Fibroblast of gingiva (primary cell): ENCODE data around the gene ANAPC5.
"Not testable (repeated sequence)": the region's sequence is repeated elsewhere in the genome, so short reads cannot be mapped to it uniquely, and the experiment has no call there.

Experiments used
- DNase-seq: peaks from one replicate; pipeline ENCODE4 v3.0.0-alpha.2; 2011; ENCODE audit warnings: low read depth

ANAPC5 gene

DNA sequence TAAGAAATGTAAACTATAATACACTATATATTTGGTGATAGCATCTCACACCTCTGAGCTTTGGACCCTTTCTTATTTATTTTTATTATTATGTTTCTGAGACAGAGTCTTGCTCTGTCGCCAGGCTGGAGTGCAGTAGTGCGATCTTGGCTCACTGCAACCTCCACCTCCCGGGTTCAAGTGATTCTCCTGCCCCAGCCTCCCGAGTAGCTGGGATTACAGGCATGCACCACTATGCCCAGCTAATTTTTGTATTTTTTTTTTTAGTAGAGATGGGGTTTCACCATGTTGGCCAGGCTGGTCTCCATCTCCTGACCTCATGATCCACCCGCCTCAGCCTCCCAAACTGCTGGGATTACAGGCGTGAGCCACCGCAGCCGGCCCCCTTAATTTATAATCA is 44.8 kb downstream of the ANAPC5 start:
- DNase-seq: not testable (repeated sequence)

DNA sequence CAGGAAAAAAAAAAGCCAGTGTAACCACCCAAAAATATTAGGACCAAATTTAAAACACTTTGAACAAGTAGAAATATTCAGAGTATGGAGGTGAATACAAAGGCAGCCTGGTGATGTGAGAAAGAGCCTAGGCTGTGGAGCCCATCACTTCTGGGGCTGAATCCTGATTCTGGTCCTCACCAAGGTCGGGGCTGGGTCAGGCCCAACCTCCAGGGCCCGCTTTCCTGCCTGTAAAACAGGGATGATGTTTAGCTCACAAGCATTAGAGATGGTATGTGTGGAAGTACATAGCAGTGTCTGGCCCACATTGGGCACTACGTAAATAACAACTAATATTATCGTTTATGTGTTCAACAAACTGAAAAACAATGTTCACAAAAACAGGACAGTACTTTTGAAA is 47.9 kb downstream of the ANAPC5 start:
- DNase-seq: no peak

DNA sequence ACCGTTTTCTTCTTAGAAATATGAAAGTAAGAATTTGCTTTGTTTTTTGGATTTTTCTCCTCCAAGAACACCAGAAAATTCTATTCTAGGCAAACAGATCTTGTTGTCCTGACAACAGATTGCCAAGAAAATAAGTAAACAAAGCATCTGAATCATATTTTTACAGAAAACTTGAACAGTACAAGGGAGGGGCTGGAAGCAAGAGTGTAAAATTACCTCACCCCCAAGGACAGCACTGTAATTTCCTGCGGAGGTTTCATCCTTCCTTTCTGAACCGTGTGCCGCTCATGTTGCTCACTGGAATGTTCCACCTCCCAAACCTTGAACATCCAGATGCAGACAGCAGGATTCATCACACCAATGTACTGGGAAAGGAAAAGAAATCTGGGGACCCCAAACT is 50.3 kb downstream of the ANAPC5 start:
- peak; percentile 32 for DNase-seq

DNA sequence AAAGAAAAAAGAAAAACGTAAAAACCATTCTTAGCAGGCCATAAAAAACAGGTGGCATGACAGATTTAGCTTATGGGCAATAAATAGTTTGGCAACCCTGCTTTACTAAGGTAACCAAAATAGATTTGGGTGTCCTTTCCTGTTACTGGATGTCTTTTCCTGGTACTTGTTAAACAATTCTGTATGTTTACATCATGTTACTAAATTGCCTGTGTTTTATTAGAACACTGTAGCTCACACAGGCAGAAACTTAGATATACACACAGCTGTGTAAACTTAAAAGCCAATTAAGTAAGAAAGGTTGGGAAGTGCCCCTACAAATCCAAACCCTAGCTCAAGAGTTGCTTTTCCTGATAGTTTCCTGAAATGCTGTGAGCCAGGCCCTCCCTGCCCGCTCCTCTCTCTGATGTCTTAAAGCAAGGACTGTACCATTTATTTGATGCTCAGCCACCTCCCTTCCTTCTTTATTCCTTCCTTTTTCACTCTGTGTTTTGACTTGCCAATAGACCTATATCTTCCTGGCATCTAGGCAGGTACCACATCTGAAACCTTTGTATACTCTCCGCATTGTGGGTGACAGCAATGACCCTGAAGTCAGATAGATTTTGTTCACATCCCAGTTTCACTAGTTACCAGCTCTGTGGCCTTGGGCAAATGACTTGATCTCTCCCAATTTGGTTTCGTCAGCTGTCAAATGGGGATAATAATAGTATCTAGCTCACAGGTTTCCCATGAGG is 52.0 kb downstream of the ANAPC5 start:
- no peak for DNase-seq

DNA sequence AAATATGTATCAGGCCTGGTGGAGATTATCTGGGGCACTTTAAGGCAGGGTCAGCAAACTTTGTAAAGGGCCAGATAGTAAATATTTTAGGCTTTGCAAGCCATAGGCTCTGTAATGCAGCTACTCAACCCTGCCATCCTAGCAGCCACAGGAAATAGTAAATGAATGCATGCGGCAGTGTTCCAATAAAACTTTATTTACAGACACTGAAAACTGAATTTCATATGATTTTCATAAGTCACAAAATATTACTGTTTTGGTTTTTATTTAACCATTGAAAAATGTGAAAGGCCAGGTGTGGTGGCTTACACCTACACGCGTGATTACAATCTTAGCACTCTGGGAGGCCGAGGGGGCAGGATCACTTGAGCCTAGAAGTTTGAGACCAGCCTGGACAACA is 52.5 kb downstream of the ANAPC5 start:
- no peak for DNase-seq

DNA sequence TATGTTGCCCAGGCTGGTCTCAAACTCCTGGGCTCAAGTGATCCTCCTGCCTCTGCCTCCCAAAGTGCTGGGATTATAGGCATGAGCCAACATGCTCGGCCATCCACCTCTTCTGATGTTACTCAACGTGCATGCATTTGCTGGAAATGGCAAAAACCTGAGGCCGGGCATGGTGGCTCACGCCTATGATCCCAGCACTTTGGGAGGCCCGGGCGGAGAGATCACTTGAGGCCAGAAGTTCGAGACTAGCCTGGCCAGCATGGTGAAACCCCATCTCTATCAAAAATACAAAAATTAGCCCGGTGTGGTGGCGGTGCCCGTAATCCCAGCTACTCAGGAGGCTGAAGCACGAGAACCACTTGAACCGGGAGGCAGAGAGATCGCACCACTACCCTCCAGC is 53.8 kb downstream of the ANAPC5 start:
- not testable (repeated sequence) for DNase-seq

DNA sequence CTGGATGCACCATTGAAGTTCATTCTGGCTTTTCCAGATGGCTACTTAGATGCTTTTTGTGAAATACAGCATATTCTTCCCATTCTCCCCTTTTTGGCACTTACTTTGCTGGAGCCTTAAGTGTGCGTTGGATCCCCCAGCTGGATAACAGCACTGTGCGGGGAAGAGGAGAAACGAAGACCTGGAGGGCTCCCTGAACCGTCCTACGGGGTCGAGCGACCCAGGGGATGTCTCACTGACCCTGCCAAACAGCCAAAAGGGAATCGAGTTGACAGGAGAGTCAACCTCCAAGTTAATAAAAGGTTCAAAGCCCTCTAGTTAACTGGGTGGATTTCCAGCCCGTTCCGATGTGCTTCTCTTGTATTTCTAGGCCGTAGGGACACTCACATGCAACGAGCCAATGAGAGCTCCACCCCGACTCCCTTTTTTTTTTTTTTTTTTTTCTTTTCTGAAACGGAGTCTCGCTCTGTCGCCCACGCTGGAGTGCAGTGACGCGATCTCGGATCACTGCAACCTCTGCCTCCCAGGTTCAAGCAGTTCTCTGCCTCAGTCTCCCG is 54.7 kb downstream of the ANAPC5 start:
- peak; percentile 24 for DNase-seq

DNA sequence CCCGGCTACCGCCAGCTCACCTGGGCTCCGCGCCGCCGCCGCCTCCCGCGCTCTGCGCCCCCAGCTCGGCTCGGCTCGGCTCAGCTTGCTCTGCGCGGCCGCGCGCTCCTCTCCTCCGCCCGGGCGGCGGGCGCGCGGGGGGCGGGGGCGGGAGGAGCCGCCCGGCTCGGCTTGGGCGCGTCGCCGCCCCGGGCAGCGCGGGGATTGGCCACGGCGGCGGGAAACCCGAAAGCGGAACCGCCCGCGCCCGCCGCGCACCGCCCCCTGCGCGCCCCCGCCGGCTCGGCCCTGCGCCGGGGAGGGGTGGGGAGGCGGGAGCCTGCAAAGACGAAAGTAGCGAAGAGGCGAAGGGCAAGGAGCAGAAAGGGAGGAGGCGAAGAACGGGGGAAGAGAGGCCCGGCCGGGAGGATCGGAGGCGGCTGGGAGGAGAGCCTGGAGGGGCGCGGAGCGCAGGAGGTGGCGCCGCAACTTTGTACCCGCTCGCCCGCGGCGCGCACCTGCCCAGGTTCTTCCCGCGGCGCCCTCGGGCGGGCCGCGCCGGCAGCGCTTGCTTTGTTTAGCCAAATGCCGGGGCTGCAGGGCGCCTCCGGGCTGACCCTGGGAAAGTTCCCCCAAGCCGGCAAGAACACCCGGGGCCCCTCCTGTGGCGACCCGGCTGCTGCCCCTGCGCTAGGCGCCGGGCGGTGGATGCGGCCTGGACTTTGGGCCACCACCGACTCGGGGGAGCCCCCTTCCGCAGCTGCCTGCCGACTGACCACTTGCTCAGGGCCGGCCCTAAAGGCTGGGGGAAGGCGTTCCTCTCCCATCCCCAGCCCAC is 55.4 kb downstream of the ANAPC5 start, which contains the start of gene CAMKK2:
Gene CAMKK2, minus strand, starts transcription at position 92 of the 817 bp plus-strand sequence. CDS start 22,183 bp downstream, outside the sequence.
- peak; percentile 77 for DNase-seq

DNA sequence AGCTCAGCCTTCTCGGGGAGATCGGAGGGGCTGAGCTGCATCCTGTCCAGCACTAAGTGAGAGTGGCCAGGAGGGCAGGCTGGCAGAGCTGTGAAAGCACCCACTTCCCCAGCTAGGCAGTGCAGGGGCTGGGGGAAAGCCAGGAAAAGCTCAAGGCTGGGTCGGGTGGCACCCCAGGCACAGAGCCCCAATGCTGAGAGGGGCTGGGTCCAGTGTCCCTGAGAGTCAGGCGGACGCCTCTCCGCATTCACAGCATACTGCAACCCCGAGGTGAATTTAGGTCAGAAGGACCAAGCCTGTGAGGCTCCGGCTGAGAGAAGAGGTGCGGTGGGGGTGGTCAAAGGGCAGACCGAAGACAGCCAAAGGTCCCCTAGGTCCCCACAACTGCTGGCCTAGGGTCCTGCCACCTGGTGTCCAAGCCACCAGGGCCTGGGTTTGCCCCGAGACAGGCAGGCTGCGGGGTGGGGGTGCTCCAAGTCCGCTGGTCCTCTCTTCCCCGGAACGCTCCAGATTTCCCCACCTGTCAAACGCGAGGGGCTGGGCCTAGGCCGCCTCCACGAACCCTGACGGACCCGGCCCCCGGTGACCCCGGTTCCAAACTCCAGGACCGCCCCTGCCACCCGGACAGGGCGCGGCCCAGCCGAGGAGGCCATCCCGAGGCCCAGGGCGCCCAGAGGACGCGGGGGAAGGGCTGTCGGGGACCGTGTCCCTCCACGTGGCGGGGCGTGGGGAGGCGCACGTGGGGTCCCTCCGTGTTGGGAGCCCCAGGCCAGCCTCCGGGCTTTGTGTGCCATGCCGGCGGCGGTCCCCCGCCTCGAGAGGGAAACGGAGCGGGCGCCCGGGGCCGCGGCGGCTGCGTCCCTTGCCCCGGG is 56.2 kb downstream of the ANAPC5 start:
- DNase-seq: no peak

DNA sequence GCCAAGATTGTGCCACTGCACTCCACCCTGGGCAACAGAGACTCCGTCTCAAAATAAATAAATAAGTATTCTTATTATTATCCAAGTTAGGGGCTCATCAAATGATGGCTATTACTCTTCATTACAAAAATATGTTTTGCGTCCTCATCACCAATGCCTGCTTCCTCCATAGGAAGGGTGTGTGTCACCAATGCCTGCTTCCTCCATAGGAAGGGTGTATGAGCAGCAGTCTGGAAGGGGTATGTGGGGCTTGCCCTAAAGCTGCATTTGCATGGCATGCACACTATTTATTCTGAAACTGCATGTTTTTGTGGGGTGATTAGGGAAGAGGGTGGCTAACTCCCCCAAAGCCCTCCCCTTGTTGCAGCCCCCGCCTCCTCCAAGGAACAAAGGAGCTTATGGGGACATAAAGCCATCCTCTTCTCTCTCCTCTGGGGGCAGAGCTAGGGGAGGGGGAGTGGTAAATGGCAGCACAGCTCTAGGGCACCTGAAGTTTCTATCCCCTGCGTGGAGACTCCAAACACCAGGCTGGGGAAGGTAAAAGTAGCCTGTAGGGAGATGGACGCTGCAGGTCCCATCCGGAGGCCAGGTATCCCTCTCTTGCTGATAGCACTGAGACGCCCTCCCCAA is 57.0 kb downstream of the ANAPC5 start:
- no peak for DNase-seq

DNA sequence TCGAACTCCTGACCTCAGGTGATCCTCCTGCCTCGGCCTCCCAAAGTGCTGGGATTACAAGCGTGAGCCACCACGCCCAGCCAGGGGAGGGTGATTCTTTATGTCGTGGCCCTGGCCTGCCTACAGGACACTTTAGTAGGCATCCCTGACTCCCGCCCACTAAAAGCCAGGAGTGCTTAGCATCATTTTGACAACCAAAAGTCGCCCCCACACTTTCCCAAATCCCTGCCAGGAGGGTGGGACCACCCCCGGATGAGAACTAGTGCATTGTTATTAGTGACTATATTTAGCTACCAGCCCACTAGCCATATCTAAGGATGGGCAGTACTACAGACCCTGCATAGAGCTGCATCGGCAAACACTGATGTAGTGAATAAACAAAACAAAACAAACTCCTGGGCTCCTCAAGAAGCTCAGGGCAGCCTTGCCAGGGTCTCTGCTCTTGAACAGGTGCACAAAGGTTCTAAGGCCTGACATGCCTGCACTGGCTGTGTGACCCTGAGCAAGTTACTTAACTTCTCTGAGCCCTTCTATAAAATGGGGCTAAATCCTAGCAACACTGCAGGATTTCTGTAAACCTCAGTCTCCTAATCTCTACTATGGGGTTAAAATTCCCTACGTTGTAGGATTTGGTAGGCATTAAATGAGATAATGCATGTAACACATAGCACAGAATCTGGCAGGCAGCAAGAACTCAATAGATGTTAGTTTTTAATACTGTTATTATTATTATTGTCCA is 57.9 kb downstream of the ANAPC5 start:
- DNase-seq: no peak

DNA sequence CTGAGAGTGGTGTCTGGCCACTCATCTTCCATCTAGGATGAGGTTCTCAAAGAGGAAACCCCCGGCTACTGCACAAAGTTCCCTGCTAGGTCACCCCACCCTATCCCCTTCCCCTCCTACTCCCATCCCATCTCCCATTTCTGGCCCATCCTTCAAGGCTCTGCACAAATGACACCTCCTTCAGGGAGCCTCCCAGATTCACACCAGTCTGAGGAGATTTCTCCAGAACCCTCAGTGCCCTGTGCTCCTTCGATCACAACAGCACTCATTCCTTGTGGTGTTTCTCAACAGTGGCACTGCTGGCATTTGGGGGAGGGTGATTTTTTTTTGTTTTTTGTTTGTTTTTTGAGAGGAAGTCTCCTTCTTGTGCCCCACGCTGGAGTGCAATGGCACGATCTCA is 58.6 kb downstream of the ANAPC5 start:
- DNase-seq: no peak

DNA sequence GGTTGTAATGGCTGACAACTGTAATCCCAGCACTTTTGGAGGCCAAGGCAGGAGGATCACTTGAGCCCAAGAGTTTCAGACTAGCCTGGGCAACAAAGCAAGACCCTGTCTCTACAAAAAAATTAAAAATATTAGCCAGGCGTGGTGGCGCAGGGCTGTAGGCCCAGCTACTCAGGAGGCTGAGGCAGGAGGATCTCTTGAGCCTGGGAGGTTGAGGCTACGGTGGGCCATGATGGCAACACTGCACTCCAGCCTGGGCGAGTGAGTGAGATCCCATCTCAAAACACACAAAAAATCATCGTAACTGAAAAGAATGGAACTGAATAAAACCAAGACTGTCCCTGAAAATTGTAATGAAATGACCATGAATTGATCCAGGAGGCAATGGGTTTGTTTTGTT is 61.8 kb downstream of the ANAPC5 start:
- no peak for DNase-seq

DNA sequence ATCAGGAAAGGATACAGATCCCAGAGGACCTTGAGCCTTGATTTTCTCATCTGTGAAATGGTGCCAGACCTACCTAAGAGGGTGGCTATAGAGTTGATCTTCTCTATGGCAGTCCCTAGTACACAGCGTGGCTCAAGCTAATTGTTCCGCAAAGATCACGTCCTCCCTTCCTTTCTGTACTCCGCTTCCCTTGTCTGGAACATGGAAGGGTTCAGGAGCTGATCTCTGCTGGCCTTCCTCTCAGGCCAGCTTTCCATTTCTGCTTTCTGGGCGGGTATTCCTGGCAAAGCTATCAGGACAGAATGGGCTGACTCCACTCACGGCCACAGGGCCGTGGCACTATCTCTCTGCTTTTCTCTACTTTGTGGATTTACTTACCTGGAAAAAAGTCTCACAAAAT is 62.2 kb downstream of the ANAPC5 start:
- DNase-seq: no peak

DNA sequence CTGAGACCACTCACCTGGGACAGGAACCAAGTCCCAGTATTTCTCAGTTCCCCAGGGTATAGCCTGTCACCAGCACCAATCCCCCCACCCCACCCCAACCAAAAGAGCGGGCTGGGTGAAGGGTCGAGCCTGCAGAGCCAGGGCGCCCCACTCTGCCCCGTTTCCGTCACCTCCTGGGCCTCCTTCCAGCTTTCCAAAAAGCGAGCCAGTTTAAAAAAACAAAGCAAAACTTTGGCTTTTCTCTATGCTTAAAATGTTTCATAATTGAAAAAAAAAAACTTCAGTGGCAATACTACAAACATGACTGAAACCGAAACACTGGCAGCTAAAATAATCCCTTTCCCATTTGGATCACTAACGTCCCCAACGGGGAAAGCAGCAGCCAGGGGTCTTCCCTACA is 63.2 kb downstream of the ANAPC5 start:
- no peak for DNase-seq

DNA sequence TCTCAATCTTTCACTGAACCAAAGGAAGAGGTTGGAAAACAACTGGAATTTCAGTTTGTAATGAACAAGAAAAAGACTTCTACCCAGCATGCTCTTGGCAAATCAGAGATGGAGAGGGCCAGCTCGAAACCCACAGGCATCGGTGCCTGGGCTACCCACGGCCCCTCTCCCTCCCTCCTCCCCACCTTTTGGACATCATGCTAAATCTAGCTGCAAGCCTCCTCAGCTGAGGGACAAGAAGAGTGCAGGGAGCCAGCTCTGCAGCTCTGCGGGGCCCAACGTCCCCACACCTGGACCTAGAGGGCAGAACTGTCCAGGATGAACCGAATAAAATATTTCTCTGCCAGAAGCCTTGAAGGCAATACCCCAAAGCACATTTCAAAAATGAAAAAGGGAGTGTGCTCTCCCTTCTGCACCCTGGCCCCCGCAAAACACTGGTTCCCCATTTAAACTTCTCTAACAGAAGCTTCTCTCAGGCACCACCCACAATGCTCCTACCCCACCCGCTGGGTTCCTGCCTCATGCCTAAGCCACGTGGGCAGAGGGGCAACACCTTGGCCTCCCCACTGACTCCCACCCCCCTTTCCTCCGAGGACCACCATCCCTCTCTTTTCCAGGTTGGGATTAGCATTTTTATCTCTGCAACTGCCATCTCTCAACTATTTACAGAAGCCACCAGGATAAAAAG is 63.9 kb downstream of the ANAPC5 start:
- no peak for DNase-seq

DNA sequence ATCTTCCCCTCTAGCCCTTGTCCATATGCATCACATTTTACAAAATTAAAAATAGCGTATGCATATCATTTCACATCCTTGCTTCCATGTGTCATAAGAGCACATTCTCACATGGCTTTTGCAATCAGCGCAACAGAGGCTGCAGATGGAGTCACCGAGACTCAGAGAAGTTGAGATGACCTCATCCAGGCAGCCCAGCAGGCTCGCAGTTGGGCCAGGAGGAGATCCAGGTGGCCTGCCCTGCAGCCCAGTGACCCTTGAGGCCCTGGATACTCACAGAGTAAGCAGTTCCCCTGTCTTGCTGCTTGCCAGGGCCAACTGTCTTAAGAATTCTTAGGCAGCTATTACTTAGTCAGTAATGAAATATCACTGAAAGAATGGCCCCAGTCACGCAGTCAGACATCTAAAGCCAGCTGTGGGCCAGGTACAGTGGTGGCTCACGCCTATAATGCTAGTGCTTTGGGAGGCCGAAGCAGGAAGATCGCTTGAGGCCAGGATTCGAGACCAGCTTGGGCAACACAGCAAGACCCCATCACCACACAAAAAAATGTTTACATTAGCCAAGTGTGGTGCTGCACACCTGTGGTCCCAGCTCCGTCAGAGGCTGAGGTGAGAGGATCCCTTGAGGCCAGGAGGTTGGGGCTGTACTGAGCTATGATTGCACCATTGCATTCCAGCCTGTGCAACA is 64.8 kb downstream of the ANAPC5 start:
- peak; percentile 69 for DNase-seq

DNA sequence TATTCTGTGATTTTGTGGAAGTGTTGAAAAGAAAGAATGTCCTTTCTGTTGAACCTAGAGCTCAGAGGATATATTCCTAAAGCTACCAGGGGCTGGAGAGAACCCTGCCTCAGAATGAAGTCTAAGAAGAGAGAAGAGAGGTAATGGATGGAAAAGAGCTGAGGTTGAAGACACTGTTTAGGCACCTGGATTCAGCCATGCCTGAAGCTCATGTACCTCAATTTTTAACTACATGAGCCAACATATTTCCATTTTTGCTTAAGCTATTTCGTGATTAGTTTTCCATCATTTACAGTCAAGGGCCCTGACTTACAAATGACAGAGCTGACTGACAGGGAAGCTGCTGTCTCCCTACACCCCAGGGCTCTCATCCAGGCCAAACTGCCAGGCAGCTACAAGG is 66.4 kb downstream of the ANAPC5 start:
- DNase-seq: no peak

DNA sequence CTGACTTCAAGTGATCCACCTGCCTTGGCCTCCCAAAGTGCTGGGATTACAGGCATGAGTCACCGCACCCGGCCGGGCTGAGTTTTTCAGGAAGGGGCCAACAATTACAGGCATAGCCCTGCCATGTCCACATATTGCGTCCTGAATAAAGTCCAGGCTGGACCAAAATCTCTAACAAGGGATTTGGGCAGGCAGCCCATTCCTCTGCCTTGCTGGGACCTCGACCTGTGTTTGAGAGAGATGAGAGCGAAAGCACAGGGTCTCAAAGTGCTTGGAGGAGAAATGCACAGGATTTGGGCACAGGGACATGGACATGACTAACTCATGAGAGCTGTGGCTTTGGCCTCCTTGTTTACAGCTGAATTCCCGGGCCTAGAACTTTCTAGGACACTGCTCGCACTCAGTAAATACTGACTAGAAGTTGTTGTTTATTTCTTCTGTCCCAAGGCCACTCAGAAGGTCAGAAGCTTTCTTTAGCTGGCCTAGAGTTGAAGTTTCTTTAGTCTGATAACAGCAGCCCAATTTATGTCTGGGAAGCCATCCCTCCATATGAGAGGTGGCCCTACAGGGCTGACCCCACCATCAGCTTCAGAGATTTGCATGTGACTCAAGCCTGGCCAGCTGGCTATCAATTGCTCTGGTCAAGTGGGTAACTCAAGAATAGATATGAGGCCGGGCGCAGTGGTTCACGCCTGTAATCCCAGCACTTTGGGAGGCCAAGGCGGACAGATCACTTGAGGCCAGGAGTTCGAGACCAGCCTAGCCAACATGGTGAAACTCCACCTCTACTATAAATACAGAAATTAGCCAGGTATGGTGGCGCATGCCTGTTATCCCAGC is 67.4 kb downstream of the ANAPC5 start:
- peak; percentile 33 for DNase-seq
